Astrocyte (in vitro differentiated cells and primary cell): ENCODE results near the gene POLD2.

Experiments used
- CTCF ChIP-seq: IDR thresholded peaks from 2 replicates; pipeline ENCODE4 v1.5.1; 2011; ENCODE audit warnings: low read depth, mild to moderate bottlenecking, inconsistent platforms, low read length, moderate library complexity; ENCODE audit not compliant: insufficient read depth
- EZH2 ChIP-seq: IDR thresholded peaks from 2 replicates; pipeline ENCODE4 v1.6.1; 2012; ENCODE audit warnings: mild to moderate bottlenecking, low read length, inconsistent platforms; ENCODE audit not compliant: insufficient read depth

GRCh38 chr7:44150466-44150832 lies 27.1 kb upstream of the POLD2 start:
- TF ChIP-seq CTCF (no peak), EZH2 (no peak)
